Glutamatergic neuron (in vitro differentiated cells): Measurements from ENCODE around the gene INTU. TPM values are rescaled to one million over a fixed set of nuclear protein-coding genes. Genes with fewer than 3 reads are reported as not detected.

Experiments
- DNase-seq: peaks from one replicate; pipeline ENCODE4 v3.0.0; 2022
- H3K27ac Mint-ChIP-seq: one replicate; pipeline ENCODE4 v1.8.0; 2020; ENCODE audit warnings: mild to moderate bottlenecking, mixed read lengths, inconsistent platforms; ENCODE audit not compliant: unreplicated experiment
- H3K27me3 Mint-ChIP-seq: one replicate; pipeline ENCODE4 v1.8.0; 2020; ENCODE audit warnings: mild to moderate bottlenecking, moderate library complexity, mixed read lengths, inconsistent platforms; ENCODE audit not compliant: unreplicated experiment
- H3K36me3 Mint-ChIP-seq: one replicate; pipeline ENCODE4 v1.8.0; 2020; ENCODE audit warnings: mild to moderate bottlenecking, mixed read lengths, inconsistent platforms; ENCODE audit not compliant: unreplicated experiment
- H3K4me1 Mint-ChIP-seq: one replicate; pipeline ENCODE4 v1.8.0; 2020; ENCODE audit warnings: mild to moderate bottlenecking, low read depth, mixed read lengths, inconsistent platforms; ENCODE audit not compliant: unreplicated experiment
- H3K4me3 Mint-ChIP-seq: one replicate; pipeline ENCODE4 v1.8.0; 2020; ENCODE audit warnings: mild to moderate bottlenecking, mixed read lengths, inconsistent platforms; ENCODE audit not compliant: unreplicated experiment
- H3K9me3 Mint-ChIP-seq: one replicate; pipeline ENCODE4 v1.8.0; 2020; ENCODE audit warnings: mild to moderate bottlenecking, moderate library complexity, mixed read lengths, inconsistent platforms; ENCODE audit not compliant: unreplicated experiment
- total RNA-seq: library from RNA; stranded (reverse); fragmentation: NEBNext Ultra II Directional; extraction: Animal tissue kit (Norgen Biotek cat#: 25700); gene quantifications from one replicate; pipeline ENCODE4 v1.2.1, GENCODE V29; 2021; ENCODE audit not compliant: unreplicated experiment
- TF ChIP-seq, protein P1 (sequence below): fragments of 200-600 bp; sonication (generic); IDR thresholded peaks from one replicate; pipeline ENCODE4 v1.5.0; 2021; ENCODE audit not compliant: partially characterized antibody, unreplicated experiment

The INTU gene
- total RNA-seq, 1 donor from 2014 or later, result 6.3 TPM

DNA sequence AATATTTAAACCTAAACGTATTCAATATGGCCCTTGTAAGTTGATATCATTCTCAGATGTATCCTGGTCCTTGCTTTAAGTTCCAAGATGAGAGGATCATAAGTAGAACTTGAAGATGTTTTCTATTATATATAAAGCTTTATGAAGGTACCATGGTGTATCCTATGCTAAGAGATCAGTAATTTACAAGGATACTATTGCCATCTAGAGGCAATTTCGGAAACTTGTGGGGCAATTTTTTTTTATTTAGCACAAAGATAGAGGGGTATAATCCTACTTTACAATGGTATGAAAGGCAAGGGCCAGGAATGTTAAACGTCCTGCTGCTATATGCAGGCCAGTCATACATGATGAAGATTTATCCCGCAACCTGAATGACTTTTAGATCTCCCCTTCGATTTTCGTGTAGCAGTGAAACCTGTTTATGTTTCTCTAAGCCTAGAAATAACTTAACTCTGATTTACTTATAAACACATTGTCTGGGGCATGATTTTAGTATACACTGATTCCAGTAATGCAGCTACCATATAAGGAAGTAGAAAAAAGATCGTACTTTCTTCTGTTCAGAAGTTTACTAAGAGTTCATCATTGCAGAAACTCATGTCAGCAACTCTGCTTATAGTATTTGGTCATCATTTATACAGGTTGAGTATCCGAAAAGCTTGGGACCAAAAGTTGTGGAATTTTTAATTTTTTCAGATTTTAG, 100.0 kb downstream of the INTU start:
- Mint-ChIP-seq H3K9me3 (no peaks in the 10 kb centered on the region), H3K4me1 (no peaks in the 10 kb centered on the region), H3K36me3 (no peaks in the 10 kb centered on the region), H3K27ac (no peak overlapping the region), H3K27me3 (no peaks in the 10 kb centered on the region), H3K4me3 (no peak overlapping the region)
- TF ChIP-seq, protein P1, sequence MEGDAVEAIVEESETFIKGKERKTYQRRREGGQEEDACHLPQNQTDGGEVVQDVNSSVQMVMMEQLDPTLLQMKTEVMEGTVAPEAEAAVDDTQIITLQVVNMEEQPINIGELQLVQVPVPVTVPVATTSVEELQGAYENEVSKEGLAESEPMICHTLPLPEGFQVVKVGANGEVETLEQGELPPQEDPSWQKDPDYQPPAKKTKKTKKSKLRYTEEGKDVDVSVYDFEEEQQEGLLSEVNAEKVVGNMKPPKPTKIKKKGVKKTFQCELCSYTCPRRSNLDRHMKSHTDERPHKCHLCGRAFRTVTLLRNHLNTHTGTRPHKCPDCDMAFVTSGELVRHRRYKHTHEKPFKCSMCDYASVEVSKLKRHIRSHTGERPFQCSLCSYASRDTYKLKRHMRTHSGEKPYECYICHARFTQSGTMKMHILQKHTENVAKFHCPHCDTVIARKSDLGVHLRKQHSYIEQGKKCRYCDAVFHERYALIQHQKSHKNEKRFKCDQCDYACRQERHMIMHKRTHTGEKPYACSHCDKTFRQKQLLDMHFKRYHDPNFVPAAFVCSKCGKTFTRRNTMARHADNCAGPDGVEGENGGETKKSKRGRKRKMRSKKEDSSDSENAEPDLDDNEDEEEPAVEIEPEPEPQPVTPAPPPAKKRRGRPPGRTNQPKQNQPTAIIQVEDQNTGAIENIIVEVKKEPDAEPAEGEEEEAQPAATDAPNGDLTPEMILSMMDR, result peak; percentile 9
- no peak for DNase-seq

DNA sequence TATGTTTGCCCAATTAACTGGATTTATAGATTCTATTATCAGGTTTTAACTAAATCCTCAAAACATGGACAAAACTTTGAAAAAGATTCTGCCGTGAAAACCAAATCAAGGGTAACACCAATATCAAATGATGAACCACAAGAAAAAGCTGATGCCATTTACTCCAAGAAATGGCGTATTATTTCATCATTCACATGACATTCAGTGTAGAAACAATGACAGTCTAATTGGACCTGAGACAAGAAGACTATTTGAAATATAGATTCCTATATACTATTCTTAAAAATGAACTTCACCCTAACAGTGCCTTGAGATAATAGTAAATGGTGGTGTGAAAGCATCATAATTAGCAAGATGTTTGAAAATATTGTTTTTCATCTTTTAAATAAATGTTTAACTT, 102.2 kb downstream of the INTU start:
- TF ChIP-seq, protein P1, result no peak

DNA sequence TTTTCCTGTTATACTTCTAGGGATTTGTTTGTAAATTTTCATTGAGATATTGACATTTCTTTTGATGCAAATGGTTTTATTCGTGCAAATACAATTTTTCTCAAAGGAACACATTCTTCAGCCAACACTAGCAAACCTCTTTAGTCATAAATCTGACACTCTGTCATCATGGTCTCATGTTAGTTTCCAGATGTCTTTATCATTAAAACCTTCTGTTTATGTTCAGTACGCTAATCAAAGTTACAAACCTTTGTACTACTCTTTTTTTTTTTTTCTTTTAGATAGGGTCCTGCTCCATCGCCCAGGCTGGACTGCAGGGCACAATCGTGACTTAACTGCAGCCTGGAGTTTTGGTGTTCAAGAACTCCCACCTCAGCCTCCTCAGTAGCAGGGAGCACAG, 104.5 kb downstream of the INTU start:
- TF ChIP-seq, protein P1, result no peak
- no peak for DNase-seq
- H3K9me3 Mint-ChIP-seq, result no peaks in the 10 kb centered on the region
- no peak overlapping the region for H3K4me3 Mint-ChIP-seq
- no peaks in the 10 kb centered on the region for H3K27me3 Mint-ChIP-seq
- H3K4me1 Mint-ChIP-seq, result no peaks in the 10 kb centered on the region
- peaks cover 5% of the 10 kb centered on the region for H3K36me3 Mint-ChIP-seq
- no peak overlapping the region for H3K27ac Mint-ChIP-seq

More for the DNA sequence above, 102.2 kb downstream of the INTU start:
- Mint-ChIP-seq H3K27ac (no peak overlapping the region), H3K36me3 (no peaks in the 10 kb centered on the region), H3K4me3 (no peak overlapping the region), H3K27me3 (no peaks in the 10 kb centered on the region), H3K9me3 (no peaks in the 10 kb centered on the region), H3K4me1 (no peaks in the 10 kb centered on the region)
- no peak for DNase-seq

DNA sequence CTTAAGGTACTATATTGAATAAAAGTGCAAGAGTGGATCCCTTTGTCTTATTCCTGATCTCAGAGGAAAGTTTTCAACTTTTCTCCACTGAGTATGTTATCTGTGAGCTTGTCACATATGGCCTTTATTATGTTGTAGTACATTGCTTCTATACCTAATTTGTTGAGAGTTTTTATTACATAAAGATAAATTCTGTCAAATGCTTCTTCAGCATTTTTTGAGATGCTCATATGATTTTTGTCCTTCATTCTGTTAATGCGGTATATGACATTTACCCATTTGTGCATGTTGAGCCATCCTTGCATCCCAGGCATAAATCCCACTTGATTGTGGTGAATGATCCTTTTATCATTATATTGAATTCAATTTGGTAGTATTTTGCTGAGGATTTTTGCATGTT, 108.5 kb downstream of the INTU start:
- H3K4me1 Mint-ChIP-seq, result no peaks in the 10 kb centered on the region
- H3K36me3 Mint-ChIP-seq, result peaks cover 5% of the 10 kb centered on the region
- no peak for DNase-seq
- no peak overlapping the region for H3K27ac Mint-ChIP-seq
- no peaks in the 10 kb centered on the region for H3K9me3 Mint-ChIP-seq
- TF ChIP-seq, protein P1, result no peak
- no peaks in the 10 kb centered on the region for H3K27me3 Mint-ChIP-seq
- H3K4me3 Mint-ChIP-seq, result no peak overlapping the region

DNA sequence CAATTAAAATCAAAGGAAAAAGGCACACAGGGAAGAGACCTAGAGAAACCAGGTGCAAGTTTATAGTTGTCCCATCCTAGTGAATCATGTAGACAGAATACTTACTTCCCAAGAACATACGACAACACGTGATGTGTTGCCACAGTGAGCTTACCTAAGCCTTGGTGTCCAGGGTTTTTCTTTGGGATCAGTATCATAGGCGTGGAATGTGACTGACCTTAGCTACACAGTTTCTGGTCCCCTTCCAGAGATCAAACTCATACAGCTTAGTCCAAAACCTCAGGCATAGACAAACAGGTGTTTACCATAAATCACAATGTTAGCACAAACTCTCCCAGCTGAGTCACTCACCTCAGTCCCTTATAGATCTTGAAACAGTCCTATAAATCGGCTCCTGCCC, 115.1 kb downstream of the INTU start:
- H3K36me3 Mint-ChIP-seq, result peaks cover 6% of the 10 kb centered on the region
- TF ChIP-seq, protein P1, result no peak
- H3K4me1 Mint-ChIP-seq, result no peaks in the 10 kb centered on the region
- H3K27ac Mint-ChIP-seq, result no peak overlapping the region
- no peak overlapping the region for H3K4me3 Mint-ChIP-seq
- DNase-seq, result no peak
- H3K9me3 Mint-ChIP-seq, result peaks cover 5% of the 10 kb centered on the region
- H3K27me3 Mint-ChIP-seq, result peaks cover 1% of the 10 kb centered on the region
